CD1c-positive myeloid dendritic cell (primary cell): ENCODE data around the gene TGFA.

Source experiments
- DNase-seq: peaks from one replicate; pipeline ENCODE4 v3.0.0-alpha.2; 2016; ENCODE audit errors: extremely low spot score

TGFA gene

DNA sequence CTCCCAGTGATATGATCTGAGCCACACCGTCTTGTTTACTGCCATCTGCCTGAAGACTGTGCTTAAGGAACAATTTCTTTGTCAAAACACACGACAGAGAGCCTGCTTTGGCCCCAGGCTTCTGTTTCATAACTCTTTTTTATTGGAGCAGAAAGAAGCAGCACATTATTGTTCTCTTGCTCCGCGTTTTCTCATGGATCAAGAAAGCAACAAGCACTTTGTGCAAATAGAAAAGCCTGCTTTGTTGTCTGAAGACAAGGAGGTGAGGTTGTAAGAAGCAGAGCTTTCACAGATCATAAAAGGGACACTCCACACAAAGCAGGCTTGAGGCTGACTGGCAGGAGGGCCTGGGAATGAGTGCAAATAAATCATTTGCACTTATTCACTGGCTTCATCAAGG is 133.5 kb downstream of the TGFA start:
- no peak for DNase-seq

DNA sequence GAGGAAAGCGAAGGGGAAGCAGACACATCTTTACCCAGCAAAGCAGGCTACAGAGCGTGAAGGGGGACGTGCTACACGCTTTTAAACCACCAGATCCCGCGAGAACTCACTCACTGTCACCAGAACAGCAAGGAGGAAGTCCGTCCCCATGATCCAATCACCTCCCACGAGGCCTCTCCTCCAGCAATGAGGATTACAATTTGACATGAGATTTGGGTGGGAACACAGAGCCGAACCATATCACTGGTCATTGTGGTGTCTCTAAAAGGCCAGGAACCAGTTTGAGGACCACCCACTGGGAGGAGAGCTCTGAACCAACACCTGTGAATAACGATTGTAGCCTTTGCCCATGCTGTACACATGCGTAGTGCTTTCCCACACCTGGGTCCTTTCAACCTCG is 135.1 kb downstream of the TGFA start:
- DNase-seq, result no peak

DNA sequence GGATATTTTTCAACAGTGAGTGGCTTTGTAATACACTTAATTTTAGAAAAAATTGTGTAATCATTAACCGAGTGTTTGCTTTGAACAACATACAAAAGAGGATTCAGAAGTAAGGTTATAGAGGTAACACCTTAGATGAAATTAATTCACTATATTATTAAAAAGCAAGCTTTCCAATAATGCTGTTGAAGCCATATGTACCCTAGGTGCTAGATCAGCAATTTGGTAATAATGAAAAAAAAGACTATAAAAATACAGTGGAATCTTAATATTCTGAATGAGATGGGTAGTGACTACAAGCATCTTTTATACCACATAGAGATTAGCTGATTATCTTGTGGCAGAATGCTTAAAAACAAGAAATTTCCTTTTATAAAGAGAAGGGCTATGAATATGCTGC is 136.6 kb downstream of the TGFA start:
- DNase-seq, result no peak

DNA sequence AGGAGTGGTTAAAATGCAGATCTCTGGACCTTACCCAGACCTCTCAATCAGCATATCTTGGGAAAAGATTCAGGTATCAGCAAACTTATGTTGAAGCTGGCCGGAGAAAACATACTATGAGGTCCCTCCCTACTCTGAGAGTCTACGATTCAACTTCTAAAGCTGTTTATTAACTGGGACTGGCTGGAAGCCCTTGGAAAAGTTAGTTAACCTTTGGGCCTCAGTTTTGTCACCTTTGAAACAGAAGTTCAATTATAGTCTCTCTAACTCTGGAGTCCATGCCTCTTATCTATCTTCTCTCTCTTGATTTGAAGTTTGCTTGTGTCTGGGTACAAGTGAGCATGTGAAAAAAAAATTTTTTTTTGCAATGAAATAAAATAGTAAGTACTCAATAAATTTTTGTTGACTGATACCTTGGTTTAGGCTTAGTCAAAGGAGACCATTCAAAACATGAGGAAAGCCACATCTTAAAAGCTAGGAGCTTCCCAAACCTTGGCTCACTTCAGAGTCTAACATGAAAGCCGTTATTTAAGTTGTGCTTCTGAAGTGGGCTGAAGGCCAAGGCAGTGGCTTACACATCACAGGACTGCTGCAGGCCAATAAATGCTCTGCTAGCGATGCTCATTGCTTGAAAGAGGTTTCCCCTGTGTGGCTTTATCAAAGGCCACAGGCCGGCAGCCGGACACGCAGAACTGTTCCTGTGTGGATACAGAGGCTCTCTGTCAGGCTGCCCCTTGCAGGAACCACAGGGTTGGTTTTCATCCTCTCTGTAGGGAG is 141.1 kb downstream of the TGFA start:
- DNase-seq, result no peak

DNA sequence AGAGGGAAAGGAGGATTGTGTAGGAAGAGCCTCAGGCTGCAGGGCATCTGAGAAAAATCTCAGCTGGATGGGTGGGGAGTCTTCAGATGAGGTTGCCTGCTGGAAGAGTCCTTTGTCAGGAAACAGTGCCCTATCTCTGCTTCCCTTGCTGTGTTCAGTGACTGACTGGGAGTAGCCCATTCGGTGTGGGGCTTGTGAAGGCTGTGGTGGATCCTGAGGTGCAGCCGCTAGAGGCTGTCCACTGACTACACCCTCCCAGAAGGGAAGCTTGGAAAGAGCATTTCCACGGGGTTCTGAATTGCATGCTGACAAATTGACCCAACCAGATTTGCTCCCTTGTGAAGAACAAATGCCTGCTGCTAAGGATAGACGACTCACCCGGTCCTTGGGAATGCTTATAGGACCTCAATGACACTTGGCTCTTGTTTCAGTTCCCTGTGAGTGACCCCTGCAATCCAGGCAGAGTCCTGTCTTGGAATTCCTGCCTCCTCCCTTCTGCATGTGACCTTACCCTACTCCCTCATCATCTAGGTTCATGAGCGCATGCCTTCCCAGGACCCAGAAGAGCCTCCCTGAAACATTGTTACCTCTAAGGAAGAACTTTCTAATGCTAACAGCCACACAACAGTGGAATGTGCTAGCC is 142.0 kb downstream of the TGFA start:
- DNase-seq, result no peak

DNA sequence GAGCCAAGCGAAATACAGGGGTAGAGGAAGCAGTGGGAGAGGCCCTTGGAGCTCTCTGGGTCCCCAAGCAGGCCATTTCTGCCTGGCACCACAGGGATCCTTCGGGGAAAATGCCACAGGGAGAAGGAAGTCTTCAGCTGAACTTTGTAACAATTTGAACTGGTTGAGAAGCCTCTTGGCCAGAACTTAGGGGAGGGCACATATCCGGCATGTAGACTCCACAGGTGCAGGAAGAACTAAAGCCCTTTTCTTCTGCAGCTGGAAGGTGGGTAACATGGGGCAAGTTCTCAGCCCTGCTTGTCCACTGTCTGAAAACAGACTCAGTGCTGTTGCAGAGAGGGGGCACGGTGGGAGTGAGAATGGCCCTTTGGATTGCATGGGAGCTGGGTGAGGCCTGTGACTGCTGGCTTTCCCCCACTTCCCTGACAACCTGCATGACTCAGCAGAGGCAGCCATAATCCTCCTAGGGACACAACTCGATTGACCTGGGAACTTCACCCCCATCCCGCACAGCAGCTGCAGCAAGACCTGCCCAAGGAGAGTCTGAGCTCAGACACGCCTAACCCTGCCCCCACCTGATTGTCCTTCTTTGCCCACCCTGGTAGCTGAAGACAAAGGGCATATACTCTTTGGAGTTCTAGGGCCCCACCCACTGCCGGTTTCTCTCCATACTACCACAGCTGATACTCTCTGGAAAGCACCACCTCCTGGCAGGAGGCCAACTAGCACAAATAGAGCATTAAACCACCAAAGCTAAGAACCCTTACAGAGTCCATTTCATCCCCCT is 150.2 kb downstream of the TGFA start:
- DNase-seq, result no peak

DNA sequence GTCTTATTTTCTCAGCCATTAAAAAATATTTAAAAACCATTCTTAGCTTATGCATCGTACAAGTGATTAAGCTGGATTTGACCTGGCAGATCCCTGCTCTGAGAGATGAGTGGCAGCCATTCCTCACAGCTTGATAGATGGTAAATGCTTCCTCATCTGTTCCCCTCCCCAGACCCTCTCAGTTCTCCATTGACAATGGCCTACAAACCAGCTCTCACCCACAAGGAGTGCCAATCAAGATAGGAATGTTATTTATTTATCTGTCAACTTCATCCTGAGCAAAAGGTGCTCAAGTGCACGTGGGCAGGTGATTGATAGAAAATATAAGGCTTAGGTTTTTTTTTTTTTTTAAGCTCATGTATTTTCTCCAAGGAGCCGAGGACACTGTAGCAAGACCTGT is 153.1 kb downstream of the TGFA start:
- no peak for DNase-seq

DNA sequence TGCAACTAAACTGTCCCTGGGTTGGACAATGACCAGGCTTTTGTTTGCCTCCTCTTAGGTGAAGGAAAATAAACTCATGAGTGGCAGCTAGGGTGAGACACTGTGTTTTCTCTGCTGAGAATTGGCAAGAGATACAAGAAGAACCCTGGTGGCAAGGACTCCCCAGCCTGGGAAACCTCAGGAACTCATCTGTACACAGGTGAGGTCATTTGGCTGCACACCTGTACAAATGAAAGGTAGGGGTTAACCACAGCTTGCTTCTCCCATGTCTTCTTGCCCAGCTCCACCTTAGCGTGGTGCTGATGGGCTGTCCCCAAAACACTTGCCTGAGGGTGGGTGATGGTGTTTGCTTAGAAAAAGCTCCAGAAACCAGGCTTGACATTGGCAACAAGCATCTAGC is 154.6 kb downstream of the TGFA start:
- DNase-seq, result no peak
